Measurements from ENCODE around the gene SCAMP4. TPM values are rescaled to one million over a fixed set of nuclear protein-coding genes. Genes with fewer than 3 reads are reported as not detected.

Gene SCAMP4, protein sequence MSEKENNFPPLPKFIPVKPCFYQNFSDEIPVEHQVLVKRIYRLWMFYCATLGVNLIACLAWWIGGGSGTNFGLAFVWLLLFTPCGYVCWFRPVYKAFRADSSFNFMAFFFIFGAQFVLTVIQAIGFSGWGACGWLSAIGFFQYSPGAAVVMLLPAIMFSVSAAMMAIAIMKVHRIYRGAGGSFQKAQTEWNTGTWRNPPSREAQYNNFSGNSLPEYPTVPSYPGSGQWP
- total RNA-seq, result 10 to 100 TPM; 26.6 to 76.5 (median 59.3) TPM

DNA sequence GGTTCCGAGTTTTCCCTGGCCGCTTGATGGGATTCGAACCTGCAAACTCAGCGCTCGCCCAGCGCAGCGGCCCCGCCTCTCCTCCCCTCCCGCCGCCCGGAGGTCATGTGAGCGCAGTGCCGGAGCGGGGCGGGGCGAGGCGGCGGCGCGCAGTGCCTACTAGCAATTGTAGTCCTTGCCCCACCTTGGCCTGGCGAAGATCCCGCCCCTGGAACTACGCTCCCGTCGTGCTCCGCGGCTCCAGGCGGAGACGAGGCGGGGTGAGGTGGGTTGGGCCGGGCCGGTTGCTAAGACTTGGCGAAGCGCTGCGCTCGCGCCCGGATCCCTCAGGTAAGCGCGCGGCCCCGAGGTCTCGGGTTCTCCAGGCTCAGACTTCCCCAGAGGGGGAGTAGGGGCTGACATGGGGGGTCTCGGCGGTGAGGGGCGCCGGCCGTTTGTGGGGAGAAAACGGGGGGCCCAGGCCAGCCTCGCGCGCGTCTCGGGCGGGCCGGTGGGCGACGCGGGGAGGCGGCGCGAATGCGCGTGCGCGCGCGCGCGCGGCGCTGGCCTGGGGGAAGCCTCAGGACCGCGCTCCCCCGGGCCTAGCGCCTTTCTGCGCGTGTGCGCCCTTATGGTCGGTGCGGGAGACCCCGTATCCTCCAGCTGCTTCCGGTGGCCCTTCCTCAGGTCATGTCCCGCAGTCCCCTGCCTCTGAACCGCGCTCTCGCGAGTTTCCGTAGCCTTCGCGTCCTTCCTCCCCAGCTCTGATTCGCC, at the start of gene SCAMP4, which contains the start of gene ADAT3:
Gene SCAMP4 (plus strand): TSS at position 290 of the 753 bp plus-strand sequence. CDS start 9,621 bp downstream, outside the sequence.
Gene ADAT3 (plus strand): TSS at position 290 of the 753 bp plus-strand sequence. CDS start 6,649 bp downstream, outside the sequence.
- H3K27ac ChIP-seq (replicated peaks in 1 of 4), result peak within 1 kb of the TSS; percentile 86 to 89 (median 86)
- TF ChIP-seq POLR2A (IDR thresholded peaks at IDR 0.05; ENCODE audit: low read depth), result peak; percentile 43
- TF ChIP-seq POLR2AphosphoS5 (IDR thresholded peaks at IDR 0.05), result peak; percentile 92 to 94
- no peak for TF ChIP-seq EP300 (IDR thresholded peaks at IDR 0.05)
- TF ChIP-seq, protein P1, sequence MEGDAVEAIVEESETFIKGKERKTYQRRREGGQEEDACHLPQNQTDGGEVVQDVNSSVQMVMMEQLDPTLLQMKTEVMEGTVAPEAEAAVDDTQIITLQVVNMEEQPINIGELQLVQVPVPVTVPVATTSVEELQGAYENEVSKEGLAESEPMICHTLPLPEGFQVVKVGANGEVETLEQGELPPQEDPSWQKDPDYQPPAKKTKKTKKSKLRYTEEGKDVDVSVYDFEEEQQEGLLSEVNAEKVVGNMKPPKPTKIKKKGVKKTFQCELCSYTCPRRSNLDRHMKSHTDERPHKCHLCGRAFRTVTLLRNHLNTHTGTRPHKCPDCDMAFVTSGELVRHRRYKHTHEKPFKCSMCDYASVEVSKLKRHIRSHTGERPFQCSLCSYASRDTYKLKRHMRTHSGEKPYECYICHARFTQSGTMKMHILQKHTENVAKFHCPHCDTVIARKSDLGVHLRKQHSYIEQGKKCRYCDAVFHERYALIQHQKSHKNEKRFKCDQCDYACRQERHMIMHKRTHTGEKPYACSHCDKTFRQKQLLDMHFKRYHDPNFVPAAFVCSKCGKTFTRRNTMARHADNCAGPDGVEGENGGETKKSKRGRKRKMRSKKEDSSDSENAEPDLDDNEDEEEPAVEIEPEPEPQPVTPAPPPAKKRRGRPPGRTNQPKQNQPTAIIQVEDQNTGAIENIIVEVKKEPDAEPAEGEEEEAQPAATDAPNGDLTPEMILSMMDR (IDR thresholded peaks at IDR 0.05), result peak in 1 of 3 experiments; percentile 20
- peak within 1 kb of the TSS; percentile 71 to 94 (median 83) for H3K4me3 ChIP-seq
- intact Hi-C loops (cut with DNase I), result no loop called here
- peak; percentile 99 for DNase-seq (ENCODE audit: extremely low spot score)
- no peaks in the 10 kb centered on the region for H3K27me3 ChIP-seq
- peaks cover 14 to 61% (median 47%) of the 10 kb centered on the region in 4 donors for H3K4me1 ChIP-seq
- H3K9me3 ChIP-seq, result no peaks in the 10 kb centered on the region
- peaks cover 0 to 6% (median 0%) of the 10 kb centered on the region in 4 donors for H3K36me3 ChIP-seq
- WGBS, result 0% methylated on average over 36 of the region's 92 CpGs

DNA sequence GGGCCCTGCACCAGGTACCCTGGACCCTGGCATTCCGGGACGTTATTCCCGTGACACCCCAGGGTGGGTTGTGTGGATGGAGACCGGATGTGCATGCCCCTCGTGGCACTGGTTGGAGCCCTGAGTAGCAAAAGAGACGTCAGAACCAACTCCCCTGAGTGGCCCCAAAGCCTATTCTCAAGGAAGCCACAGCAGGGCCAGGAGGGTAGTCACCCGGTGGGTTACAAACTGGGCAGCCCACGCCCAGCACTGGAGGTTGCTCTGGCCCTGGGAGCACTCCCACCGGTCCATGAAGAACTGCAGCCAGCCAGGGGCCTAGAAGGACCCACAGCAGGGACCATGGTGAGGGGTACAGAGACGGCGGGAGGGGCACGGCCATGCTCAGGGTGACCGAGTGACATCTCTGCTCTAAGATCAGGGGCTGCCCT, 49.4 kb upstream of the SCAMP4 start:
- Histone ChIP-seq H3K27me3 (peaks cover 0 to 85% (median 10%) of the 10 kb centered on the region in 4 donors), H3K36me3 (peaks cover 0 to 5% (median 0%) of the 10 kb centered on the region in 4 donors), H3K27ac (replicated peaks in 1 of 4) (peak overlapping the region; percentile 75 to 91 (median 86)), H3K4me3 (peak overlapping the region; percentile 52 to 65 (median 54)), H3K4me1 (peaks cover 69 to 97% (median 94%) of the 10 kb centered on the region in 4 donors), H3K9me3 (no peaks in the 10 kb centered on the region)
- no peak for DNase-seq (ENCODE audit: extremely low spot score)
- TF ChIP-seq POLR2AphosphoS5 (IDR thresholded peaks at IDR 0.05) (no peak), EP300 (IDR thresholded peaks at IDR 0.05) (no peak), POLR2A (IDR thresholded peaks at IDR 0.05; ENCODE audit: low read depth) (no peak)
- TF ChIP-seq, protein P1 (IDR thresholded peaks at IDR 0.05), result no peak
- intact Hi-C loops (cut with DNase I), result no loop called here
- WGBS, result 49% methylated on average over 5 of the region's 13 CpGs

DNA sequence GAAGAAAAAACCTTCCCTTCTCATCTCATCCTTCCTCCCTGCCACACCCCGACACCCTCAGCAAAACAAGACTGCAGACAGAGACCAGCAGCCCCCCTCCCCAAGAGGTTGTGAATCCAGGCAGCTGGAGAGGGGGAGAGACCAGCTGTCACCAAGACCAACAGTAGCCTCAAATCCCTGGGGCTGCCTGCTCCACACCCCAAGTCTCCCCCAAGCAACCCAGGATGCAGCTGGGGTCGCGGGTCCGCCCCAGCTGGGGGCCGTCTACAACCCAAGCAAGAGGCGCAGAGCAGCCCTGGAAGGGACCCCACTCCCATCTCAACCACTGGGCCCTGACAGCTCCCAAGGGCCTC, 48.9 kb upstream of the SCAMP4 start:
- Histone ChIP-seq H3K9me3 (no peaks in the 10 kb centered on the region), H3K4me3 (peak overlapping the region; percentile 52 to 65 (median 54)), H3K27ac (replicated peaks in 1 of 4) (peak overlapping the region; percentile 75 to 91 (median 86)), H3K27me3 (peaks cover 0 to 87% (median 10%) of the 10 kb centered on the region in 4 donors), H3K4me1 (peaks cover 73 to 100% (median 98%) of the 10 kb centered on the region in 4 donors), H3K36me3 (peaks cover 0 to 5% (median 0%) of the 10 kb centered on the region in 4 donors)
- intact Hi-C loops (cut with DNase I), result no loop called here
- 23% methylated on average over 3 of the region's 6 CpGs for WGBS
- no peak for DNase-seq (ENCODE audit: extremely low spot score)
- TF ChIP-seq, protein P1 (IDR thresholded peaks at IDR 0.05), result no peak
- TF ChIP-seq EP300 (IDR thresholded peaks at IDR 0.05) (no peak), POLR2AphosphoS5 (IDR thresholded peaks at IDR 0.05) (no peak), POLR2A (IDR thresholded peaks at IDR 0.05; ENCODE audit: low read depth) (no peak)

DNA sequence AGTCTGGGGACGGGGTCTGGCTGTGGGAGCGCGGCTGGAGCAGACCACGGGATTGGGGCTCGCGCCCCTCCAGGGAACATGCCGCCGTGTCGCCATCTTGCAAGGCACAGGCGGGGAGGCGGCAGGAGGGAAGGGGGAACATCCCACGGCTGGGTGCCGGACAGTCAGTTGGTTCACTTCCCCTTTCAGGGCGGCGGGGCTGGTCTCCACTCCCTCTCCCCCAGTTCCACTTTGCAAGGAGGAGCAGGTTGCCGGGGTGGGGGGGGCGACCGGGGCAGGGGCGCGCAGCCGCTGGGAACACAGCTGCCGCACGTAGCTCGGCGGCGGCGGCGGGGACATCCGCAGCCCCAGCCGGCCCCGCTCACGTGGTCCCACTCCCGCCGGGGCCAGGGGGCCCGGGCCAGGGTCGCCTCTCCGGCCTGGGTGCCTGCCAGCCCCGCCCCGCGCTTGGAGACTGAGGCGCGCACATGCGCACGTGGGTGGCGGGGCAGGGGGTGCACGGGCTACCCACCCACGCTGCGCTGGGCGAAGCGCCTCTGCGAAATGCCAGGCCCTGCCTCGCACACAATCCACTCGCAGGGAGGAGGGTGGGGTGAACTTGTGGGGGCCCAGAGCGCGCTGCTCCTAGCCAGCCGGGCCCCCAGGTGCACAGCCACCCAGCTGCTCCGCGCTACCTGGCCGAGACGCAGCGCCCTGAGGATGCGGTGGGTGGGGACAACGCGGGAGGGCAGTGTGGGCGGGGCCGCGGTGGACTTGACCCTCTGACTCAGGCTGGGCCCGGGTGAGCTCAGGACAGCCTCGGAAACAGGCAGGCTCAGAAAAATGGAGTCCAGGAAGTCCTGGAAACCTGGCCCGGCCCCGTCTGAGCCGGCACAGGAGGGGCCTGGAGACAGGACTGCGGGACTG, 48.2 kb upstream of the SCAMP4 start:
- intact Hi-C loops (cut with DNase I), result no loop called here
- Histone ChIP-seq H3K4me3 (peak overlapping the region; percentile 52 to 65 (median 54)), H3K27me3 (peaks cover 0 to 85% (median 10%) of the 10 kb centered on the region in 4 donors), H3K27ac (replicated peaks in 1 of 4) (peak overlapping the region; percentile 75 to 91 (median 86)), H3K9me3 (no peaks in the 10 kb centered on the region), H3K36me3 (peaks cover 0 to 5% (median 0%) of the 10 kb centered on the region in 4 donors), H3K4me1 (peaks cover 77 to 100% (median 99%) of the 10 kb centered on the region in 4 donors)
- DNase-seq (ENCODE audit: extremely low spot score), result peak; percentile 96
- no peak for TF ChIP-seq POLR2A (IDR thresholded peaks at IDR 0.05; ENCODE audit: low read depth)
- no peak for TF ChIP-seq EP300 (IDR thresholded peaks at IDR 0.05)
- TF ChIP-seq, protein P1 (IDR thresholded peaks at IDR 0.05), result no peak
- peak; percentile 26 to 56 for TF ChIP-seq POLR2AphosphoS5 (IDR thresholded peaks at IDR 0.05)
- WGBS, result 3% methylated on average over 22 of the region's 73 CpGs

Data from esophagus muscularis mucosa (tissue), 4 donors.